HL-60 (cell line): Measurements from ENCODE around the gene NCK2.

Experiments
- DNase-seq, 2 experiments: peaks; one replicate each; pipeline ENCODE4 v3.0.0-alpha.2; 2010 to 2020; ENCODE audit warnings: low read depth in 1 of 2, low spot score in 1 of 2
- H3K27ac ChIP-seq: fragments of 250-450 bp; sonication (Bioruptor Pico); replicated peaks from 2 replicates; pipeline ENCODE4 v1.5.1; 2020; ENCODE audit warnings: mild to moderate bottlenecking, moderate library complexity
- H3K27me3 ChIP-seq: fragments of 250-450 bp; sonication (Bioruptor Pico); 2 replicates; pipeline ENCODE4 v1.5.1; 2021; ENCODE audit warnings: mild to moderate bottlenecking, moderate library complexity; ENCODE audit not compliant: insufficient read depth, poor library complexity, severe bottlenecking
- H3K4me3 ChIP-seq: replicated peaks from 2 replicates; pipeline ENCODE4 v1.5.1; 2011; ENCODE audit warnings: mild to moderate bottlenecking, control low read depth, low read length; ENCODE audit not compliant: insufficient read depth
- CTCF ChIP-seq: IDR thresholded peaks from one replicate; pipeline ENCODE4 v1.5.1; 2011; ENCODE audit warnings: low read length, control low read depth, inconsistent platforms; ENCODE audit not compliant: insufficient read depth
- GABPA ChIP-seq: IDR thresholded peaks from 2 replicates; pipeline ENCODE4 v1.6.1; 2012; ENCODE audit warnings: low read depth
- POLR2AphosphoS5 ChIP-seq: IDR thresholded peaks from 2 replicates; pipeline ENCODE4 v1.6.1; 2012; ENCODE audit warnings: low read depth
- REST ChIP-seq: IDR thresholded peaks from 2 replicates; pipeline ENCODE4 v1.6.1; 2012; ENCODE audit warnings: low read depth; ENCODE audit not compliant: insufficient replicate concordance
- SPI1 ChIP-seq: IDR thresholded peaks from 2 replicates; pipeline ENCODE4 v1.6.1; 2012; ENCODE audit warnings: low read depth, mild to moderate bottlenecking, borderline replicate concordance

NCK2 gene

DNA sequence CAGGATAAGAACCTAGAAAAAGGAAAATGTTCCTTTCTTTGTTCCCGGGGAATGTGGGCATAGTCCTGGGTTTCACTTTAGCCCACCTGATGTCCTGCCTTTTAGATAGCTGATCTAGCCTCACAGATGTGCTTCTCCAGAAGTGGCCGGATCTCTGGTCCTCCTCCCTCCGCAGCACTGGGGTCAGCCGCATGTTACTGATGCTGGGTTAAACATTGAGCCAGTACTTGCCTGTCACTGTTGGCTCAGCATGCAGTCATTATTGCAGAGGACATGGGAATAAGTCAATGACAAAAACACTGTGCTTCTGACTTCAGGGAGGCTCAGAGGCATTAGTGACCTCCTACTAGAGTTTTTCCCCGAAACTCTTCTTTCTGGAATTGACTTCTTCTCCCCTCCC lies 27.6 kb downstream of the NCK2 start:
- DNase-seq = no peak
- no peak for TF ChIP-seq SPI1
- TF ChIP-seq CTCF = no peak
- TF ChIP-seq GABPA = no peak
- no peak for TF ChIP-seq REST
- no peak for TF ChIP-seq POLR2AphosphoS5
- Histone ChIP-seq H3K27ac (no peak overlapping the region; the same call in 1 of the 2 replicates), H3K4me3 (no peak overlapping the region), H3K27me3 (no peaks in the 10 kb centered on the region)

- Histone ChIP-seq H3K27me3 (no peaks in the 10 kb centered on the region), H3K27ac (no peak overlapping the region), H3K4me3 (no peak overlapping the region)
- TF ChIP-seq REST (no peak), CTCF (no peak), POLR2AphosphoS5 (no peak), SPI1 (no peak), GABPA (no peak)
- no peak for DNase-seq
These were observed 28.9 kb downstream of the NCK2 start for GRCh38 chr2:105773568-105773967.

GRCh38 chr2:105774781-105775337 lies 30.1 kb downstream of the NCK2 start:
- H3K27ac ChIP-seq = peak overlapping the region; percentile 66
- no peak for TF ChIP-seq CTCF
- no peak for TF ChIP-seq POLR2AphosphoS5
- no peak for TF ChIP-seq GABPA
- no peak for TF ChIP-seq REST
- TF ChIP-seq SPI1 = no peak

More at GRCh38 chr2:105774781-105775337, 30.1 kb downstream of the NCK2 start:
- Histone ChIP-seq H3K4me3 (no peak overlapping the region), H3K27me3 (no peaks in the 10 kb centered on the region)
- no peak for DNase-seq
